Dermis blood vessel endothelial cell (primary cell): ENCODE data around the gene UBAC2. TPM values are rescaled to one million over a fixed set of nuclear protein-coding genes. Genes with fewer than 3 reads are reported as not detected.
A peak's percentile ranks its signal among the peaks of the same experiment; 100 is the strongest.
"Not testable (repeated sequence)": the region's sequence is repeated elsewhere in the genome, so short reads cannot be mapped to it uniquely, and the experiment has no call there.

ENCODE experiments used
- DNase-seq: peaks from one replicate; pipeline ENCODE4 v3.0.0; 2010
- total RNA-seq: library from RNA; depleted of rRNA; stranded (reverse); fragments of >200 nt; gene quantifications from 2 replicates; pipeline ENCODE4 v1.2.3, GENCODE V29; 2014

Gene UBAC2
- total RNA-seq, 1 donor from 2014 or later, result 48.8 TPM

- DNase-seq, result peak; percentile 60
Observed at GRCh38 chr13:99215184-99215830, 14.7 kb downstream of the UBAC2 start.

GRCh38 chr13:99217461-99218110, 16.9 kb downstream of the UBAC2 start:
- no peak for DNase-seq

- DNase-seq, result no peak
Observed at GRCh38 chr13:99218126-99218525, 17.5 kb downstream of the UBAC2 start.

GRCh38 chr13:99218545-99218944, 17.9 kb downstream of the UBAC2 start:
- peak; percentile 21 for DNase-seq

- no peak for DNase-seq
Observed at GRCh38 chr13:99218969-99219368, 18.3 kb downstream of the UBAC2 start.

- no peak for DNase-seq
Observed at GRCh38 chr13:99220199-99220935, 19.7 kb downstream of the UBAC2 start.

GRCh38 chr13:99221567-99222239, 21.0 kb downstream of the UBAC2 start:
- DNase-seq, result no peak

- DNase-seq, result no peak
Observed at GRCh38 chr13:99223587-99223986, 22.9 kb downstream of the UBAC2 start.

- DNase-seq, result no peak
Observed at GRCh38 chr13:99224021-99224420, 23.4 kb downstream of the UBAC2 start.

- DNase-seq, result no peak
Observed at GRCh38 chr13:99225078-99225477, 24.4 kb downstream of the UBAC2 start.

GRCh38 chr13:99226513-99226912, 25.9 kb downstream of the UBAC2 start:
- no peak for DNase-seq

- no peak for DNase-seq
Observed at GRCh38 chr13:99227331-99227900, 26.8 kb downstream of the UBAC2 start.

GRCh38 chr13:99227909-99228688, 27.4 kb downstream of the UBAC2 start:
- DNase-seq, result no peak

- no peak for DNase-seq
Observed at GRCh38 chr13:99228737-99229691, 28.4 kb downstream of the UBAC2 start.

- not testable (repeated sequence) for DNase-seq
Observed at GRCh38 chr13:99230588-99230987, 29.9 kb downstream of the UBAC2 start.

GRCh38 chr13:99230991-99231390, 30.3 kb downstream of the UBAC2 start:
- no peak for DNase-seq

GRCh38 chr13:99231721-99232120, 31.1 kb downstream of the UBAC2 start:
- no peak for DNase-seq

GRCh38 chr13:99237981-99238662, 37.5 kb downstream of the UBAC2 start:
- DNase-seq, result no peak

GRCh38 chr13:99246100-99246499, 45.4 kb downstream of the UBAC2 start:
- no peak for DNase-seq

- DNase-seq, result not testable (repeated sequence)
Observed at GRCh38 chr13:99249178-99249577, 48.5 kb downstream of the UBAC2 start.
